Transverse colon (tissue), 4 donors: ENCODE data around the gene VPS18. TPM values are rescaled to one million over a fixed set of nuclear protein-coding genes. Genes with fewer than 3 reads are reported as not detected.

Experiments used
- DNase-seq: peaks from one replicate; pipeline ENCODE4 v3.0.0-alpha.2; 2019
- H3K27ac ChIP-seq, 4 donors: fragments of 200-600 bp; sonication (generic); 2 replicates each; pipeline ENCODE4 v1.5.1; 2016 to 2018; ENCODE audit warnings: inconsistent platforms in 4 of 4
- H3K27me3 ChIP-seq: fragments of 200-600 bp; sonication (generic); 2 replicates; pipeline ENCODE4 v1.5.1; 2017; ENCODE audit warnings: inconsistent platforms
- H3K36me3 ChIP-seq, 4 donors: fragments of 200-600 bp; sonication (generic); 2 replicates each; pipeline ENCODE4 v1.5.1; 2017 to 2019; ENCODE audit warnings: inconsistent platforms in 4 of 4
- H3K4me1 ChIP-seq, 4 donors: fragments of 200-600 bp; sonication (generic); 2 replicates each; pipeline ENCODE4 v1.5.1; 2017 to 2020; ENCODE audit warnings: inconsistent platforms in 4 of 4
- H3K4me3 ChIP-seq, 4 donors: fragments of 200-600 bp; sonication (generic); 1 replicate in 1 of 4; 2 replicates in 3 of 4; pipeline versions ENCODE4 v1.5.1 to v1.6.1; 2017 to 2019; ENCODE audit warnings: inconsistent platforms in 4 of 4
- H3K9me3 ChIP-seq, 2 donors: fragments of 200-600 bp; sonication (generic); 2 replicates each; pipeline ENCODE4 v1.5.1; 2017 to 2019; ENCODE audit warnings: inconsistent platforms in 2 of 2
- EP300 ChIP-seq: sonication (generic); formaldehyde crosslinking; IDR thresholded peaks from one replicate; pipeline ENCODE4 v1.6.1; 2017; ENCODE audit warnings: antibody characterized with exemption, low read depth
- POLR2A ChIP-seq: fragments of 450-650 bp; IDR thresholded peaks from one replicate; pipeline ENCODE4 v1.6.1; 2016; ENCODE audit warnings: antibody characterized with exemption, mild to moderate bottlenecking, moderate library complexity
- POLR2AphosphoS5 ChIP-seq, 3 donors: sonication (generic); formaldehyde crosslinking; IDR thresholded peaks; one replicate each; pipeline ENCODE4 v1.6.1; 2016; ENCODE audit warnings: antibody characterized with exemption in 3 of 3
- WGBS, 2 donors: methylation state at CpG; one replicate each; pipeline ENCODE4 v1.1.5; 2018; ENCODE audit warnings: low coverage in 1 of 2; 5-methylcytosine and 5-hydroxymethylcytosine counted together
- in situ Hi-C, 4 donors: fragments of 200-750 bp; cut with MboI; loops; one replicate each; pipeline versions ENCODE4 v1.15.0 to v1.15.1; 2017; ENCODE audit warnings: low sequenced_read_pairs in 3 of 4, low pct_ligation_motif_present in 1 of 4, low pct_unique_long_range_greater_than_20kb in 1 of 4
- intact Hi-C: fragments of 100-400 bp; cut with DNase I; formaldehyde crosslinking; loops from one replicate; pipeline ENCODE4 v1.15.1; 2023; ENCODE audit warnings: low total_unique reads
- total RNA-seq, 4 donors: library from RNA; depleted of rRNA; stranded (reverse); fragments of >200 nt; gene quantifications; one replicate each; pipeline ENCODE4 v1.1.0, GENCODE V29; 2016
- TF ChIP-seq, protein P1 (sequence below), 5 experiments: fragments of 200-600 bp in 3 of 5; fragments of 450-650 bp in 2 of 5; sonication (generic) in 3 of 5; IDR thresholded peaks; 1 replicate in 2 of 5; 2 replicates in 3 of 5; pipeline ENCODE4 v1.5.1; 2016 to 2017; ENCODE audit warnings: antibody characterized with exemption in 5 of 5, inconsistent platforms in 3 of 5, mild to moderate bottlenecking in 2 of 5, moderate library complexity in 1 of 5

Gene VPS18
- total RNA-seq, 4 donors from 2014 or later: 18.3 to 58.7 (median 21.0) TPM

DNA sequence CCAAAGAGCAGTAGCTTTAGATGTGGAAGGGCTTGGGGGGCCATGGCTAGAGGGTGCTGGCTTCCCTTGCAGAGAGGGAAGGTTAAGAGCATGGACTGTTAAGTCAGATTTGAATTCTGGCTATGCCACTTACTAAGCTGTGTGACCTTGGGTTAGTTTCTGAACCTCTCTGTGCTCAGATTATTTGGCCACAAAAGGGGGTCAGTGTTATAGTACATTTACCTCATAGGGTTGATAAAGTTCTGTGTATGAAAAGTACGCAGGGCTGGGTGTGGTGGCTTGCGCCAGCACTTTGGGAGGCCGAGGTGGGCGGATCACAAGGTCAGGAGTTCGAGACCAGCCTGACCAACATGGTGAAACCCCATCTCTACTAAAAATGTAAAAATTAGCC lies 6.8 kb downstream of the VPS18 start:
- Histone ChIP-seq H3K36me3 (peaks cover 0 to 23% (median 6%) of the 10 kb centered on the region in 4 donors), H3K9me3 (no peaks in the 10 kb centered on the region), H3K27me3 (no peaks in the 10 kb centered on the region), H3K4me3 (no peak overlapping the region), H3K4me1 (peaks cover 4 to 22% (median 8%) of the 10 kb centered on the region in 4 donors), H3K27ac (no peak overlapping the region)
- in situ Hi-C loops: loop anchor here (10.0 to 25.0 kb wide), 3 partner anchors 111 to 284 kb away; no protein-coding TSS in a partner anchor
- intact Hi-C loops: loop anchor here (5.0 kb wide), 2 partner anchors 121 to 281 kb away; no protein-coding TSS in a partner anchor
- 74% methylated on average over 5 of the region's 5 CpGs; no CpG with 5 or more reads in 1 of the 2 donors for WGBS, 2 donors
- TF ChIP-seq POLR2AphosphoS5 (IDR thresholded peaks at IDR 0.05): no peak
- no peak for TF ChIP-seq EP300
- TF ChIP-seq, protein P1, sequence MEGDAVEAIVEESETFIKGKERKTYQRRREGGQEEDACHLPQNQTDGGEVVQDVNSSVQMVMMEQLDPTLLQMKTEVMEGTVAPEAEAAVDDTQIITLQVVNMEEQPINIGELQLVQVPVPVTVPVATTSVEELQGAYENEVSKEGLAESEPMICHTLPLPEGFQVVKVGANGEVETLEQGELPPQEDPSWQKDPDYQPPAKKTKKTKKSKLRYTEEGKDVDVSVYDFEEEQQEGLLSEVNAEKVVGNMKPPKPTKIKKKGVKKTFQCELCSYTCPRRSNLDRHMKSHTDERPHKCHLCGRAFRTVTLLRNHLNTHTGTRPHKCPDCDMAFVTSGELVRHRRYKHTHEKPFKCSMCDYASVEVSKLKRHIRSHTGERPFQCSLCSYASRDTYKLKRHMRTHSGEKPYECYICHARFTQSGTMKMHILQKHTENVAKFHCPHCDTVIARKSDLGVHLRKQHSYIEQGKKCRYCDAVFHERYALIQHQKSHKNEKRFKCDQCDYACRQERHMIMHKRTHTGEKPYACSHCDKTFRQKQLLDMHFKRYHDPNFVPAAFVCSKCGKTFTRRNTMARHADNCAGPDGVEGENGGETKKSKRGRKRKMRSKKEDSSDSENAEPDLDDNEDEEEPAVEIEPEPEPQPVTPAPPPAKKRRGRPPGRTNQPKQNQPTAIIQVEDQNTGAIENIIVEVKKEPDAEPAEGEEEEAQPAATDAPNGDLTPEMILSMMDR (IDR thresholded peaks at IDR 0.05): no peak
- TF ChIP-seq POLR2A: no peak
- DNase-seq: no peak

DNA sequence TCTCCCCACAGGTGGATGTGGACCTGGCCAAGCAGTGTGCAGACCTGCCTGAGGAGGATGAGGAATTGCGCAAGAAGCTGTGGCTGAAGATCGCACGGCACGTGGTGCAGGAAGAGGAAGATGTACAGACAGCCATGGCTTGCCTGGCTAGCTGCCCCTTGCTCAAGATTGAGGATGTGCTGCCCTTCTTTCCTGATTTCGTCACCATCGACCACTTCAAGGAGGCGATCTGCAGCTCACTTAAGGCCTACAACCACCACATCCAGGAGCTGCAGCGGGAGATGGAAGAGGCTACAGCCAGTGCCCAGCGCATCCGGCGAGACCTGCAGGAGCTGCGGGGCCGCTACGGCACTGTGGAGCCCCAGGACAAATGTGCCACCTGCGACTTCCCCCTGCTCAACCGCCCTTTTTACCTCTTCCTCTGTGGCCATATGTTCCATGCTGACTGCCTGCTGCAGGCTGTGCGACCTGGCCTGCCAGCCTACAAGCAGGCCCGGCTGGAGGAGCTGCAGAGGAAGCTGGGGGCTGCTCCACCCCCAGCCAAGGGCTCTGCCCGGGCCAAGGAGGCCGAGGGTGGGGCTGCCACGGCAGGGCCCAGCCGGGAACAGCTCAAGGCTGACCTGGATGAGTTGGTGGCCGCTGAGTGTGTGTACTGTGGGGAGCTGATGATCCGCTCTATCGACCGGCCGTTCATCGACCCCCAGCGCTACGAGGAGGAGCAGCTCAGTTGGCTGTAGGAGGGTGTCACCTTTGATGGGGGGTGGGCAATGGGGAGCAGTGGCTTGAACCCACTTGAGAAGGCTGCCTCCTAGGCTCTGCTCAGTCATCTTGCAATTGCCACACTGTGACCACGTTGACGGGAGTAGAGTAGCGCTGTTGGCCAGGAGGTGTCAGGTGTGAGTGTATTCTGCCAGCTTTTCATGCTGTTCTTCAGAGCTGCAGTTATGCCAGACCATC lies 8.6 kb downstream of the VPS18 start:
- Histone ChIP-seq H3K27me3 (no peaks in the 10 kb centered on the region), H3K4me3 (no peak overlapping the region), H3K4me1 (peaks cover 19 to 40% (median 27%) of the 10 kb centered on the region in 4 donors), H3K36me3 (peaks cover 0 to 23% (median 6%) of the 10 kb centered on the region in 4 donors), H3K27ac (no peak overlapping the region), H3K9me3 (no peaks in the 10 kb centered on the region)
- no peak for DNase-seq
- in situ Hi-C loops: loop anchor here (10.0 to 25.0 kb wide), 3 partner anchors 109 to 282 kb away; no protein-coding TSS in a partner anchor
- 80% methylated on average over 33 of the region's 33 CpGs; no CpG with 5 or more reads in 1 of the 2 donors for WGBS, 2 donors
- intact Hi-C loops: loop anchor here (5.0 kb wide), 2 partner anchors 119 to 279 kb away; no protein-coding TSS in a partner anchor
- TF ChIP-seq EP300: no peak
- TF ChIP-seq, protein P1 (IDR thresholded peaks at IDR 0.05): no peak

DNA sequence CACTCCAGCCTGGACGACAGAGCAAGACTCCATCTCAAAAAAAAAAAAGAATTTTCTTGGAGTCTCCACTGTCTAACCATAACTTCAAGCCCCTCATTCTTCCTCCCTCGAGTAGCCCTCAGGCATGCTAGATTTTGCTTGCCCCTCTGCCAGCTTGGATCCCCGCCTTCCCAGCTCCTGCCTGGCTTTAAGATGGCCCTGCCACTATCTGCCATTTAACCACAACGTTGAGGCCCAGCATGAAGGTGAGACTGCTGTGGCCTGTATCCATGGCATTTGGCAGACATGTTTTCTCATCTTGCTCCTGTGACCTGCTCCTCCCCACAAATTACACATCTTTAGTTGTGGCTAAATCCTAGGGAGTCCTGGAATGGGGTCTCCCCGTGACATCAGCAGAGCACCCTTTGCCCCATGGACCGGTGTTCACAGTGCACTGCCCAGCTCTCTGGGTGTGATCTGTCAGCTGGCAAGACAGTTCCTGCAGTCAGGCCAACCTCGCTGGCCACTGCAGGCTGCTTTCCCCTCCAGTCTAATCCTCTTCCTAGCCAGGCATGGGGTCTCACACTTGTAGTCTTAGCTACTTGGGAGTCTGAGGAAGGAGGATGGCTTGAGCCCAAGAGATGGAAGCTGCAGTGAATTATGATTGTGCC lies 10.4 kb downstream of the VPS18 start:
- peaks cover 0 to 11% (median 5%) of the 10 kb centered on the region in 4 donors for H3K36me3 ChIP-seq
- no peaks in the 10 kb centered on the region for H3K9me3 ChIP-seq
- H3K27ac ChIP-seq: peak overlapping the region; percentile 33 to 96 (median 49)
- peaks cover 24 to 54% (median 33%) of the 10 kb centered on the region in 4 donors for H3K4me1 ChIP-seq
- 61 to 80% methylated on average over 1 to 7 of the region's 7 CpGs for WGBS, 2 donors
- no peak for TF ChIP-seq POLR2A
- TF ChIP-seq, protein P1 (IDR thresholded peaks at IDR 0.05): no peak
- no peak for TF ChIP-seq POLR2AphosphoS5 (IDR thresholded peaks at IDR 0.05)
- no peak for TF ChIP-seq EP300
- no peak overlapping the region for H3K4me3 ChIP-seq
- H3K27me3 ChIP-seq: no peaks in the 10 kb centered on the region
- no peak for DNase-seq
- intact Hi-C loops: loop anchor here (5.0 kb wide), 2 partner anchors 118 to 278 kb away; no protein-coding TSS in a partner anchor
- in situ Hi-C loops: loop anchor here (10.0 to 25.0 kb wide), 3 partner anchors 108 to 280 kb away; no protein-coding TSS in a partner anchor
